T-helper 17 cell (primary cell): ENCODE data around the gene RHOC. TPM values are rescaled to one million over a fixed set of nuclear protein-coding genes. Genes with fewer than 3 reads are reported as not detected.

ENCODE experiments used
- ATAC-seq: fragments of 150-1000 bp; cut with Tn5 transposase; 2 replicates; pipeline ENCODE4 v1.10.0; 2021; ENCODE audit warnings: mild to moderate bottlenecking, moderate library complexity
- DNase-seq, 3 donors: peaks; one replicate each; pipeline versions ENCODE4 v3.0.0 to v3.0.0-alpha.2; 2020 to 2021
- H3K9me3 ChIP-seq: one replicate; pipeline ENCODE4 v1.7.0; 2013; ENCODE audit warnings: low read length, mild to moderate bottlenecking; ENCODE audit not compliant: control insufficient read depth, poor library complexity, severe bottlenecking
- H3K27ac Mint-ChIP-seq: one replicate; pipeline ENCODE4 v1.8.0; 2022; ENCODE audit warnings: mild to moderate bottlenecking, moderate library complexity, mixed read lengths
- H3K27me3 Mint-ChIP-seq: one replicate; pipeline ENCODE4 v1.8.0; 2022; ENCODE audit warnings: mixed read lengths
- H3K36me3 Mint-ChIP-seq: one replicate; pipeline ENCODE4 v1.8.0; 2022; ENCODE audit warnings: low read depth, mixed read lengths
- H3K4me1 Mint-ChIP-seq: one replicate; pipeline ENCODE4 v1.8.0; 2022; ENCODE audit warnings: mild to moderate bottlenecking, mixed read lengths
- H3K4me3 Mint-ChIP-seq: one replicate; pipeline ENCODE4 v1.8.0; 2022; ENCODE audit warnings: mild to moderate bottlenecking, moderate library complexity, mixed read lengths
- total RNA-seq, 4 donors: library from RNA in 2 of 4; stranded (reverse) in 2 of 4; gene quantifications; one replicate each; pipeline ENCODE4 v1.2.3 and lab custom pipeline; 2022 to 2026

RHOC gene
- total RNA-seq, 2 donors from 2014 or later: 16.9 to 34.4 TPM

- Mint-ChIP-seq H3K4me1 (peaks cover 57% of the 10 kb centered on the region), H3K36me3 (peaks cover 6% of the 10 kb centered on the region), H3K27me3 (no peaks in the 10 kb centered on the region), H3K27ac (peak overlapping the region; percentile 99), H3K4me3 (peak overlapping the region; percentile 99)
- peak; percentile 18 to 35 (median 25) for DNase-seq
- no peaks in the 10 kb centered on the region for H3K9me3 ChIP-seq
- ATAC-seq: peak; percentile 40
Observed at GRCh38 chr1:112674986-112675727, 31.8 kb downstream of the RHOC start.

GRCh38 chr1:112674440-112674985 lies 32.4 kb downstream of the RHOC start, which contains the start of gene MOV10:
Gene MOV10, plus strand, starts transcription at chr1:112674659. Its CDS starts 254 bp downstream, at chr1:112674913.
- no peaks in the 10 kb centered on the region for H3K27me3 Mint-ChIP-seq
- DNase-seq (peak; percentile 27 to 46 (median 42)), ATAC-seq (peak; percentile 66)
- H3K4me1 Mint-ChIP-seq: peaks cover 57% of the 10 kb centered on the region
- H3K27ac Mint-ChIP-seq: peak within 1 kb of the TSS; percentile 99
- no peaks in the 10 kb centered on the region for H3K9me3 ChIP-seq
- peaks cover 11% of the 10 kb centered on the region for H3K36me3 Mint-ChIP-seq
- peak within 1 kb of the TSS; percentile 99 for H3K4me3 Mint-ChIP-seq

GRCh38 chr1:112673592-112674439 lies 33.1 kb downstream of the RHOC start:
- DNase-seq: no peak
- H3K27me3 Mint-ChIP-seq: no peaks in the 10 kb centered on the region
- H3K27ac Mint-ChIP-seq: peak overlapping the region; percentile 99
- H3K4me3 Mint-ChIP-seq: peak overlapping the region; percentile 99
- H3K36me3 Mint-ChIP-seq: peaks cover 9% of the 10 kb centered on the region
- peak; percentile 47 for ATAC-seq
- H3K9me3 ChIP-seq: no peaks in the 10 kb centered on the region
- peaks cover 53% of the 10 kb centered on the region for H3K4me1 Mint-ChIP-seq

- no peaks in the 10 kb centered on the region for H3K9me3 ChIP-seq
- Mint-ChIP-seq H3K4me1 (peaks cover 54% of the 10 kb centered on the region), H3K27ac (peak overlapping the region; percentile 99), H3K4me3 (peak overlapping the region; percentile 39), H3K27me3 (no peaks in the 10 kb centered on the region), H3K36me3 (peaks cover 7% of the 10 kb centered on the region)
- DNase-seq (no peak), ATAC-seq (no peak)
Observed at GRCh38 chr1:112672842-112673241, 34.1 kb downstream of the RHOC start.

GRCh38 chr1:112672009-112672408 lies 34.9 kb downstream of the RHOC start:
- H3K4me1 Mint-ChIP-seq: peaks cover 47% of the 10 kb centered on the region
- H3K27ac Mint-ChIP-seq: peak overlapping the region; percentile 99
- H3K27me3 Mint-ChIP-seq: no peaks in the 10 kb centered on the region
- no peaks in the 10 kb centered on the region for H3K9me3 ChIP-seq
- peaks cover 9% of the 10 kb centered on the region for H3K36me3 Mint-ChIP-seq
- DNase-seq (no peak), ATAC-seq (no peak)
- H3K4me3 Mint-ChIP-seq: no peak overlapping the region

- H3K36me3 Mint-ChIP-seq: peaks cover 17% of the 10 kb centered on the region
- no peaks in the 10 kb centered on the region for H3K27me3 Mint-ChIP-seq
- peak overlapping the region; percentile 74 for H3K27ac Mint-ChIP-seq
- DNase-seq (no peak), ATAC-seq (no peak)
- H3K4me3 Mint-ChIP-seq: no peak overlapping the region
- peaks cover 24% of the 10 kb centered on the region for H3K4me1 Mint-ChIP-seq
- H3K9me3 ChIP-seq: no peaks in the 10 kb centered on the region
Observed at GRCh38 chr1:112666946-112667345, 40.0 kb downstream of the RHOC start.

GRCh38 chr1:112665857-112666256 lies 41.1 kb downstream of the RHOC start:
- Mint-ChIP-seq H3K4me1 (peaks cover 22% of the 10 kb centered on the region), H3K27me3 (no peaks in the 10 kb centered on the region), H3K27ac (no peak overlapping the region), H3K36me3 (peaks cover 19% of the 10 kb centered on the region), H3K4me3 (no peak overlapping the region)
- ATAC-seq (no peak), DNase-seq (no peak)
- no peaks in the 10 kb centered on the region for H3K9me3 ChIP-seq

- Mint-ChIP-seq H3K4me1 (peaks cover 13% of the 10 kb centered on the region), H3K36me3 (peaks cover 5% of the 10 kb centered on the region), H3K27ac (peak overlapping the region; percentile 41)
Observed at GRCh38 chr1:112651205-112651604, 55.7 kb downstream of the RHOC start.

More at GRCh38 chr1:112651205-112651604, 55.7 kb downstream of the RHOC start:
- ATAC-seq: no peak
- Mint-ChIP-seq H3K27me3 (no peaks in the 10 kb centered on the region), H3K4me3 (no peak overlapping the region)
- no peaks in the 10 kb centered on the region for H3K9me3 ChIP-seq
- DNase-seq: no peak

Other genes with a start within 250 kb of the RHOC start
- under 1 TPM; 0.13 to 0.37 TPM for gene WNT2B, start 198.2 kb downstream of the RHOC start, total RNA-seq
- gene ST7L, start 88.0 kb downstream of the RHOC start, total RNA-seq: 10 to 100 TPM; 18.0 to 21.2 TPM
- gene CAPZA1, start 87.3 kb downstream of the RHOC start, total RNA-seq: 100 to 1,000 TPM; 203 to 224 TPM
- gene MOV10, start 32.5 kb downstream of the RHOC start, total RNA-seq: 10 to 100 TPM; 72.5 to 72.7 TPM
- gene PPM1J, start 8.2 kb upstream of the RHOC start, total RNA-seq: under 1 TPM; 0.20 to 0.42 TPM
- gene SLC16A1, start 249.1 kb upstream of the RHOC start, total RNA-seq: 10 to 100 TPM; 29.2 to 31.9 TPM